ENCODE data around the gene SLX4. TPM values are rescaled to one million over a fixed set of nuclear protein-coding genes. Genes with fewer than 3 reads are reported as not detected.

SLX4 gene
- total and polyA plus RNA-seq, 2 donors (not counting 3 experiments of a cell fraction or from before 2014, with no cell fraction given): 2.9 to 8.9 TPM

DNA sequence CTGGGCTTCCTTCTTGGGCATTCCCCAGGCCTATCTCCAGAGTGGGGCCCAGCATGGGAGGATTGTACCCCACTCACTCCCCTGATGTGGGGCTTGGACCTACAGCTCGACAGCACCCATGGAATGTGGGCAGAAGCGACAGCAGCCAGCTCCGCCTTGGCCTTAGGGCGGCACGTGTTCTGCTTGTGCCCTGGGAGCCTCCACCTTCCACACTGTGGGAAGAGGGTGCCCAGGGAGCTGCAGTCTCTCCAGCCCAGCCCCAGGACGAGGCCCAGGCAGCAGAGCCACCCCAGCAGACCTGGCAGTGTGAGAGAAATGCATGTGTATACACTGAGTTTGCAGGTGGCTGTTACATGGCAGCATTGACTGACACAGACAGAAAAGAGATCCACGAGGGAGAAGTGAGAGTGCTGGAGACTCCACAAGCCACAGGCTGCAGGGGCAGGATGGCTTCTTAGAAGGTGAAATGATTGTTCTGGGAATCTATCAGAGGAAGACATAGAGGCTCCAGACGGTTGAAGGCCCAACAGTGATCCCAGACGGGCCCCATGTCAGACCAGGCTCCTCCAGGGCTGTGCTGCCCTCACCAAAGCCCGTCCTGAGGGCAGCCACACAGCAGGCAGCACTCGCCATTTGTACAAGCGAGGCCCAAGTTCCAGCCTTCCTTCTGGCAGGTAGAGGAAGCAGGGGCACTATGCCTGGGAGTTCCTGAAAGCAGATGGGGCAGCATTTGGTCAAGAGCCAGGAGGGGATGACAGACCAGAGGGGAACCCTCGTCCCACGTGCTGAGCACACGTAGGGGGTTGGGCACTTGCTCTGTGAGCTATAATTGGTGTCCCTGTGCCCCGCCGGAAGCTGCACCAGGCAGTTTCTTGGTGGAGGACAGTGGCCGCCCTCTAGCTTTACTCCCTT lies 40.3 kb upstream of the SLX4 start:
- DNase-seq (ENCODE audit: low read depth, low spot score): no peak
- no peak for TF ChIP-seq EZH2 (IDR thresholded peaks at IDR 0.05; ENCODE audit: borderline replicate concordance, low read depth, low read length, severe bottlenecking)
- ChIA-PET POLR2A (no interaction called here), CTCF (no interaction called here)
- no peaks in the 10 kb centered on the region for H3K27me3 ChIP-seq (ENCODE audit: control insufficient read depth in 2 of 2, insufficient read depth in 2 of 2, low read length in 2 of 2)
- FAIRE-seq: no peak
- intact Hi-C loops (cut with micrococcal nuclease): no loop called here
- no peaks in the 10 kb centered on the region for H3K9me1 ChIP-seq (replicated peaks; ENCODE audit: control insufficient read depth, extremely low read depth, insufficient read depth, low read length)
- no peaks in the 10 kb centered on the region for H3K9me3 ChIP-seq (replicated peaks; ENCODE audit: control insufficient read depth, insufficient read depth, low read length)
- no peaks in the 10 kb centered on the region for H3K4me1 ChIP-seq (ENCODE audit: control insufficient read depth, extremely low read depth, insufficient read depth, low read length)
- no peak overlapping the region for H2AFZ ChIP-seq (ENCODE audit: low read depth, low read length)
- H3K79me2 ChIP-seq (ENCODE audit: control insufficient read depth, insufficient read depth, low read length): no peaks in the 10 kb centered on the region
- dilution Hi-C loops (cut with MboI; ENCODE audit: extremely low pct_ligation_motif_present, low sequenced_read_pairs): no loop called here
- no peak overlapping the region for H3K4me3 ChIP-seq (replicated peaks in 1 of 3; ENCODE audit: insufficient read depth in 1 of 3, low read depth in 1 of 3, low read length in 3 of 3)
- H3K27ac ChIP-seq (ENCODE audit: insufficient read depth, low read depth, low read length): no peak overlapping the region
- H4K20me1 ChIP-seq (replicated peaks; ENCODE audit: control insufficient read depth, extremely low read depth, insufficient read depth, low read length): no peaks in the 10 kb centered on the region
- no peak overlapping the region for H3K4me2 ChIP-seq (ENCODE audit: insufficient read depth, low read length)
- H3K36me3 ChIP-seq (ENCODE audit: control insufficient read depth in 2 of 2, extremely low read depth in 1 of 2, insufficient read depth in 2 of 2, low read length in 2 of 2): peaks cover 0 to 17% of the 10 kb centered on the region in 2 experiments
- no peak overlapping the region for H3K9ac ChIP-seq (replicated peaks; ENCODE audit: extremely low read depth, insufficient read depth, low read length)
- BruUV-seq (replicated peaks): no TSS peak

DNA sequence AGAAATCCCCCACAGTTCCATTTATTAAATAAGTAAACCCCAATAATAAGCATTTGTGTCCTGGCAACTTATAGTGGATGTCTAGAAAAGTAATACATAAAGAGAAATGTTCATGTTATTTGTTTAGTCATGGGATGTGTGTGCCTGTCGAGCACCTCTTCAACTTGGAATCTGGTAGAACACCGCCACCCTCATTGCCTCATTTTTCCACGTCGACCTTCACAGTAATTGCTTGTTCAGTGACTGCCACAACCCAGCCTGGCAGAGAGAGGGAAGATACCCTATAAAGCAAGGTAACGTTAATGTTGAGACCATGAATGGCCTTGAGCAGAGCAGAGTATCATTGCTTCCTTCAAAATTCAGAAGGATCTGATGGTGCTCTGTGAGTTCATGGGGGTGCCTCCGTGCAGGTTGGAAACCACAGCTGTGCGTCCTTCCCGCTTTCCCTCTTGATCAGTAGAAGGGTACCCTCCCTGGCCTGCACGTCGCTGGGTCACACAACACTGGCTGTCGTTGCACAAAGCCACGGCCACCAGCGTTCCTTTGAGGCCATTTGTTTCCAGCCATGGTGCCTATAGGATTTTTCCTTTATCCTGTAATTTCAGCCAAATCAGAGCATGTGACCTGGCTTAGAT lies 39.3 kb upstream of the SLX4 start:
- intact Hi-C loops (cut with micrococcal nuclease): no loop called here
- TF ChIP-seq, protein P1, sequence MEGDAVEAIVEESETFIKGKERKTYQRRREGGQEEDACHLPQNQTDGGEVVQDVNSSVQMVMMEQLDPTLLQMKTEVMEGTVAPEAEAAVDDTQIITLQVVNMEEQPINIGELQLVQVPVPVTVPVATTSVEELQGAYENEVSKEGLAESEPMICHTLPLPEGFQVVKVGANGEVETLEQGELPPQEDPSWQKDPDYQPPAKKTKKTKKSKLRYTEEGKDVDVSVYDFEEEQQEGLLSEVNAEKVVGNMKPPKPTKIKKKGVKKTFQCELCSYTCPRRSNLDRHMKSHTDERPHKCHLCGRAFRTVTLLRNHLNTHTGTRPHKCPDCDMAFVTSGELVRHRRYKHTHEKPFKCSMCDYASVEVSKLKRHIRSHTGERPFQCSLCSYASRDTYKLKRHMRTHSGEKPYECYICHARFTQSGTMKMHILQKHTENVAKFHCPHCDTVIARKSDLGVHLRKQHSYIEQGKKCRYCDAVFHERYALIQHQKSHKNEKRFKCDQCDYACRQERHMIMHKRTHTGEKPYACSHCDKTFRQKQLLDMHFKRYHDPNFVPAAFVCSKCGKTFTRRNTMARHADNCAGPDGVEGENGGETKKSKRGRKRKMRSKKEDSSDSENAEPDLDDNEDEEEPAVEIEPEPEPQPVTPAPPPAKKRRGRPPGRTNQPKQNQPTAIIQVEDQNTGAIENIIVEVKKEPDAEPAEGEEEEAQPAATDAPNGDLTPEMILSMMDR (IDR thresholded peaks at IDR 0.05; ENCODE audit: extremely low read depth in 1 of 2, insufficient read depth in 1 of 2, low read depth in 1 of 2, low read length in 2 of 2): no peak

More for the DNA sequence above, 39.3 kb upstream of the SLX4 start:
- no peaks in the 10 kb centered on the region for H4K20me1 ChIP-seq (replicated peaks; ENCODE audit: control insufficient read depth, extremely low read depth, insufficient read depth, low read length)
- H3K36me3 ChIP-seq (ENCODE audit: control insufficient read depth in 2 of 2, extremely low read depth in 1 of 2, insufficient read depth in 2 of 2, low read length in 2 of 2): peaks cover 0 to 12% of the 10 kb centered on the region in 2 experiments
- no peak for FAIRE-seq
- H3K4me1 ChIP-seq (ENCODE audit: control insufficient read depth, extremely low read depth, insufficient read depth, low read length): peaks cover 7% of the 10 kb centered on the region
- no peak overlapping the region for H3K27ac ChIP-seq (ENCODE audit: insufficient read depth, low read depth, low read length)
- no peaks in the 10 kb centered on the region for H3K9me1 ChIP-seq (replicated peaks; ENCODE audit: control insufficient read depth, extremely low read depth, insufficient read depth, low read length)
- no peak overlapping the region for H3K4me2 ChIP-seq (ENCODE audit: insufficient read depth, low read length)
- H3K27me3 ChIP-seq (ENCODE audit: control insufficient read depth in 2 of 2, insufficient read depth in 2 of 2, low read length in 2 of 2): no peaks in the 10 kb centered on the region
- no peak overlapping the region for H2AFZ ChIP-seq (ENCODE audit: low read depth, low read length)
- ChIA-PET POLR2A (no interaction called here), CTCF (interaction anchor here (1.2 to 1.3 kb wide), 2 partner anchors 27 to 40 kb away, joined by 3 to 4 read pairs; no protein-coding TSS in a partner anchor)
- H3K4me3 ChIP-seq (replicated peaks in 1 of 3; ENCODE audit: insufficient read depth in 1 of 3, low read depth in 1 of 3, low read length in 3 of 3): no peak overlapping the region
- H3K9ac ChIP-seq (replicated peaks; ENCODE audit: extremely low read depth, insufficient read depth, low read length): no peak overlapping the region
- no peaks in the 10 kb centered on the region for H3K9me3 ChIP-seq (replicated peaks; ENCODE audit: control insufficient read depth, insufficient read depth, low read length)
- BruUV-seq (replicated peaks): no TSS peak
- no peak for DNase-seq (ENCODE audit: low read depth, low spot score)
- no peaks in the 10 kb centered on the region for H3K79me2 ChIP-seq (ENCODE audit: control insufficient read depth, insufficient read depth, low read length)
- dilution Hi-C loops (cut with MboI; ENCODE audit: extremely low pct_ligation_motif_present, low sequenced_read_pairs): no loop called here
